KMS-11 (cell line): Measurements from ENCODE around the gene TRAPPC1.

Source experiments
- H2AFZ ChIP-seq: fragments of 200-600 bp; sonication (generic); 2 replicates; pipeline ENCODE4 v1.6.1; 2016; ENCODE audit warnings: antibody characterized with exemption, mixed run types, low read depth
- H3K27ac ChIP-seq: fragments of 200-600 bp; sonication (generic); 2 replicates; pipeline ENCODE4 v1.6.1; 2016; ENCODE audit warnings: mild to moderate bottlenecking, mixed run types
- H3K27me3 ChIP-seq: fragments of 200-600 bp; sonication (generic); 2 replicates; pipeline ENCODE4 v1.6.1; 2017; ENCODE audit warnings: mild to moderate bottlenecking, low read depth, mixed run types, moderate library complexity; ENCODE audit not compliant: insufficient read depth
- H3K36me3 ChIP-seq: fragments of 200-600 bp; sonication (generic); 2 replicates; pipeline ENCODE4 v1.6.1; 2017; ENCODE audit warnings: mild to moderate bottlenecking, mixed run types; ENCODE audit not compliant: insufficient read depth
- H3K4me1 ChIP-seq: fragments of 200-600 bp; sonication (generic); 2 replicates; pipeline ENCODE4 v1.6.1; 2016; ENCODE audit warnings: mild to moderate bottlenecking, low read depth, mixed run types; ENCODE audit not compliant: poor library complexity, severe bottlenecking
- H3K4me2 ChIP-seq: fragments of 200-600 bp; sonication (generic); 2 replicates; pipeline ENCODE4 v1.7.0; 2016; ENCODE audit warnings: mild to moderate bottlenecking, mixed run types
- H3K4me3 ChIP-seq: fragments of 200-600 bp; sonication (generic); IDR thresholded peaks from 2 replicates; pipeline ENCODE4 v1.6.1; 2017; ENCODE audit warnings: low read depth, low read length, mixed read lengths; ENCODE audit not compliant: insufficient read depth
- H3K79me2 ChIP-seq: fragments of 200-600 bp; sonication (generic); 2 replicates; pipeline ENCODE4 v1.6.1; 2016; ENCODE audit warnings: low read depth, mixed run types; ENCODE audit not compliant: insufficient read depth
- H3K9ac ChIP-seq: fragments of 200-600 bp; sonication (generic); 2 replicates; pipeline ENCODE4 v1.6.1; 2016; ENCODE audit warnings: mild to moderate bottlenecking, mixed run types
- H4K20me1 ChIP-seq: fragments of 200-600 bp; sonication (generic); 2 replicates; pipeline ENCODE4 v1.6.1; 2016; ENCODE audit warnings: mild to moderate bottlenecking, mixed run types; ENCODE audit not compliant: insufficient read depth
- CTCF ChIP-seq: fragments of 200-600 bp; sonication (generic); conservative IDR thresholded peaks from 2 replicates; pipeline ENCODE4 v1.6.1; 2017; ENCODE audit warnings: low read depth, mild to moderate bottlenecking, antibody characterized with exemption, low read length, moderate library complexity, mixed read lengths

Gene TRAPPC1

GRCh38 chr17:7931709-7932482, at the start of gene TRAPPC1, which contains the start of gene CNTROB:
TSS of gene TRAPPC1 (minus strand) at chr17:7931946. CDS start at chr17:7931829, 117 bp downstream.
TSS of gene CNTROB (plus strand) at chr17:7932206. CDS start at chr17:7933080, 874 bp downstream.
- H3K79me2 ChIP-seq = no peaks in the 10 kb centered on the region
- peak within 1 kb of the TSS; percentile 36 for H3K4me2 ChIP-seq
- no peak for TF ChIP-seq CTCF
- no peak within 1 kb of the TSS for H3K27ac ChIP-seq
- H3K4me3 ChIP-seq = no peak within 1 kb of the TSS
- H2AFZ ChIP-seq = peak within 1 kb of the TSS; percentile 34; the same call in 1 of the 2 replicates
- H3K36me3 ChIP-seq = no peaks in the 10 kb centered on the region
- no peaks in the 10 kb centered on the region for H3K27me3 ChIP-seq
- no peaks in the 10 kb centered on the region for H4K20me1 ChIP-seq
- H3K4me1 ChIP-seq = no peaks in the 10 kb centered on the region
- H3K9ac ChIP-seq = peak within 1 kb of the TSS; percentile 53; the same call in 1 of the 2 replicates

- H3K79me2 ChIP-seq = no peaks in the 10 kb centered on the region
- H4K20me1 ChIP-seq = no peaks in the 10 kb centered on the region
- H2AFZ ChIP-seq = no peak overlapping the region
- H3K9ac ChIP-seq = no peak overlapping the region
- H3K36me3 ChIP-seq = no peaks in the 10 kb centered on the region
- TF ChIP-seq CTCF = no peak
- H3K4me3 ChIP-seq = no peak overlapping the region
- H3K27me3 ChIP-seq = no peaks in the 10 kb centered on the region
- H3K27ac ChIP-seq = no peak overlapping the region
- no peak overlapping the region for H3K4me2 ChIP-seq
- H3K4me1 ChIP-seq = no peaks in the 10 kb centered on the region
Observed at GRCh38 chr17:7977805-7978204, 46.1 kb upstream of the TRAPPC1 start.

- Histone ChIP-seq H3K9ac (no peak overlapping the region), H3K4me1 (no peaks in the 10 kb centered on the region), H3K36me3 (no peaks in the 10 kb centered on the region), H4K20me1 (no peaks in the 10 kb centered on the region), H3K27me3 (no peaks in the 10 kb centered on the region), H2AFZ (no peak overlapping the region), H3K27ac (no peak overlapping the region), H3K4me2 (no peak overlapping the region), H3K4me3 (no peak overlapping the region), H3K79me2 (no peaks in the 10 kb centered on the region)
- no peak for TF ChIP-seq CTCF
Observed at GRCh38 chr17:7977039-7977438, 45.3 kb upstream of the TRAPPC1 start.

GRCh38 chr17:7974638-7975131, 42.9 kb upstream of the TRAPPC1 start:
- TF ChIP-seq CTCF = no peak
- Histone ChIP-seq H3K4me1 (no peaks in the 10 kb centered on the region), H2AFZ (no peak overlapping the region), H4K20me1 (no peaks in the 10 kb centered on the region), H3K27ac (no peak overlapping the region), H3K36me3 (no peaks in the 10 kb centered on the region), H3K27me3 (no peaks in the 10 kb centered on the region), H3K4me2 (no peak overlapping the region), H3K79me2 (no peaks in the 10 kb centered on the region), H3K4me3 (no peak overlapping the region), H3K9ac (no peak overlapping the region)
